ENCODE measurements around the gene EMC8.

Gene EMC8

DNA sequence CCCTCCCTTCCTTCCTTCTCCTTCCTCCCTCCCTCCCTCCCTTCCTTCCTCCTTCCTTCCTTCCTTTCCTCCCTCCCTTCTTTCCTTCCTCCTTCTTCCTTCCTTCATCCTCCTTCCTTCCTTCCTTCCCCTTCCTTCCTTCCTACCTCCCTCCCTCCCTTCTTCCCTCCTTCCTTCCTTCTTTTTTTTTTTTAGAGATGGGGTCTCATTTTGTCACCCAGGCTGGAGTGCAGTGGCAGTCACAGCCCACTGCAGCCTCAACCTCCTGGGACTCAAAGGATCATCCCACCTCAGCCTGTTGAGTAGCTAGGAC is 44.8 kb upstream of the EMC8 start:
- Histone ChIP-seq H3K4me3 (ENCODE audit: insufficient read depth, low read length, poor library complexity, severe bottlenecking) (no peak overlapping the region), H3K27ac (ENCODE audit: low read depth, low read length) (no peak overlapping the region), H3K9me3 (ENCODE audit: insufficient read depth, low read length) (no peaks in the 10 kb centered on the region), H2AFZ (ENCODE audit: low read depth, low read length, severe bottlenecking) (no peak overlapping the region), H3K9ac (ENCODE audit: low read length) (no peak overlapping the region), H3K9me2 (replicated peaks; ENCODE audit: insufficient read depth, low read length) (no peaks in the 10 kb centered on the region), H4K20me1 (ENCODE audit: low read depth, low read length) (no peaks in the 10 kb centered on the region), H3K4me2 (ENCODE audit: low read depth, low read length, poor library complexity, severe bottlenecking) (no peak overlapping the region), H3K36me3 (ENCODE audit: low read length) (no peaks in the 10 kb centered on the region), H3K79me2 (ENCODE audit: insufficient read depth, low read length) (no peaks in the 10 kb centered on the region), H3F3A (ENCODE audit: insufficient read depth) (no peaks in the 10 kb centered on the region), H3K27me3 (ENCODE audit: low read length) (no peaks in the 10 kb centered on the region)
- TF ChIP-seq, protein P1, sequence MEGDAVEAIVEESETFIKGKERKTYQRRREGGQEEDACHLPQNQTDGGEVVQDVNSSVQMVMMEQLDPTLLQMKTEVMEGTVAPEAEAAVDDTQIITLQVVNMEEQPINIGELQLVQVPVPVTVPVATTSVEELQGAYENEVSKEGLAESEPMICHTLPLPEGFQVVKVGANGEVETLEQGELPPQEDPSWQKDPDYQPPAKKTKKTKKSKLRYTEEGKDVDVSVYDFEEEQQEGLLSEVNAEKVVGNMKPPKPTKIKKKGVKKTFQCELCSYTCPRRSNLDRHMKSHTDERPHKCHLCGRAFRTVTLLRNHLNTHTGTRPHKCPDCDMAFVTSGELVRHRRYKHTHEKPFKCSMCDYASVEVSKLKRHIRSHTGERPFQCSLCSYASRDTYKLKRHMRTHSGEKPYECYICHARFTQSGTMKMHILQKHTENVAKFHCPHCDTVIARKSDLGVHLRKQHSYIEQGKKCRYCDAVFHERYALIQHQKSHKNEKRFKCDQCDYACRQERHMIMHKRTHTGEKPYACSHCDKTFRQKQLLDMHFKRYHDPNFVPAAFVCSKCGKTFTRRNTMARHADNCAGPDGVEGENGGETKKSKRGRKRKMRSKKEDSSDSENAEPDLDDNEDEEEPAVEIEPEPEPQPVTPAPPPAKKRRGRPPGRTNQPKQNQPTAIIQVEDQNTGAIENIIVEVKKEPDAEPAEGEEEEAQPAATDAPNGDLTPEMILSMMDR (IDR thresholded peaks at IDR 0.05; ENCODE audit: insufficient read depth, low read length, poor library complexity, severe bottlenecking): no peak
- no peak for TF ChIP-seq EZH2phosphoT487 (conservative IDR thresholded peaks at IDR 0.05; ENCODE audit: low read length)

DNA sequence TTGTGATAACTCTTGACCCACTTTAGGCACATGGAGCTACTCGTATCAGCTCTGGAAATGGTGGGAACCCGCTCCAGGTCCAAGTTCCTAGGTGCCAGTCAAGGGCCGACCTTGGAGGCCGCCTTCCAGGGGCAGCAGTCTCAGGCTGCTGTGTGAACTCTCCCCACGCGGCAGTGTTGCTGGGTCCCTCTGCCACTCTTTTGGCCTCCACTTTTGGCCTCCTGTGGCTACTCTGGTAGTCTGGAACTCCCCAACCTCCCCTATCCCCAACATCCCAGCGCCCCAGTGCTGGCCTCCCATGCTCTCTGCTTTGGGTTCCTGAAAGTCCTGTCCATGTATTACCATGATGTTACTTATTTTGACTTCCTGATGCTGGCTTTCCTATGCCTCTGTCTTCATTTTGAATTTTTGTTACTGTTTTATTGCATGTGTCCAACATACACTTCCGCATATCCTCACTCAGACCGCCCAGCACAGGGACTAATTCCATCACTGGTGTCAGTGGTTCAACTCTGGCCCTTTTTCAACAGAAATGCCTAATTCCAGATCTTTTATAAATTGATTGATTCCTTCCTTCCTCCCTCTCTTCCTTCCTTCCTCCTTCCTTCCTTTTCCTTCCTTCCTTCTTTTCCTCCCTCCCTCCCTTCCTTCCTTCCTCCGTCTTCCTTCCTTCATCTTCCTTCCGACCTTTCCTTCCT is 44.3 kb upstream of the EMC8 start:
- Histone ChIP-seq H3K9ac (ENCODE audit: low read length) (no peak overlapping the region), H3K4me2 (ENCODE audit: low read depth, low read length, poor library complexity, severe bottlenecking) (no peak overlapping the region), H3K27me3 (ENCODE audit: low read length) (no peaks in the 10 kb centered on the region)

DNA sequence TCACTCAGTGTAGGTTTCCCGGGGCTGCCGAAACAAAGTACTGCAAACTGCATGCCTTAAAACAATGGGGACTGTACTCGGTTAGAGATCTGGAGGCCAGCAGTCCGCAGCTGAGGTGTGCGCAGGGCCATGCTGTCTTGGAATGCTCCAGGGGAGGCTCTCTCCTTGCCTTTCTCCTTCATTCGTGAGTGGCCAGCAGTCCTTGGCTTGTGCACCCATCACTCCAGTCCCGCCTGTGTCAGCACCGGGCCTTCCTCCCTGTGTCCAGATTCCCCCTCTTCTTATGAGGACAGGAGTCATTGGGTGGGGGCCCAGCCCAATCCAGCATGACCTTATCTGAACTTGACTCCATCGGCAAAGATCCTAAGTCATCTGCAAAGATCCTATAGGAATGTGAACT is 43.5 kb upstream of the EMC8 start:
- no peak overlapping the region for H3K4me2 ChIP-seq (ENCODE audit: low read depth, low read length, poor library complexity, severe bottlenecking)
- H3K36me3 ChIP-seq (ENCODE audit: low read length): no peaks in the 10 kb centered on the region

More for the DNA sequence above, 44.3 kb upstream of the EMC8 start:
- Histone ChIP-seq H3K27ac (ENCODE audit: low read depth, low read length) (no peak overlapping the region), H3F3A (ENCODE audit: insufficient read depth) (no peaks in the 10 kb centered on the region), H3K36me3 (ENCODE audit: low read length) (no peaks in the 10 kb centered on the region), H3K9me2 (replicated peaks; ENCODE audit: insufficient read depth, low read length) (no peaks in the 10 kb centered on the region), H3K9me3 (ENCODE audit: insufficient read depth, low read length) (no peaks in the 10 kb centered on the region), H3K4me3 (ENCODE audit: insufficient read depth, low read length, poor library complexity, severe bottlenecking) (no peak overlapping the region), H4K20me1 (ENCODE audit: low read depth, low read length) (no peaks in the 10 kb centered on the region), H2AFZ (ENCODE audit: low read depth, low read length, severe bottlenecking) (no peak overlapping the region), H3K79me2 (ENCODE audit: insufficient read depth, low read length) (no peaks in the 10 kb centered on the region)
- TF ChIP-seq, protein P1 (IDR thresholded peaks at IDR 0.05; ENCODE audit: insufficient read depth, low read length, poor library complexity, severe bottlenecking): no peak
- no peak for TF ChIP-seq EZH2phosphoT487 (conservative IDR thresholded peaks at IDR 0.05; ENCODE audit: low read length)

More for the DNA sequence above, 43.5 kb upstream of the EMC8 start:
- no peaks in the 10 kb centered on the region for H3K9me3 ChIP-seq (ENCODE audit: insufficient read depth, low read length)
- no peaks in the 10 kb centered on the region for H3K79me2 ChIP-seq (ENCODE audit: insufficient read depth, low read length)
- no peaks in the 10 kb centered on the region for H3F3A ChIP-seq (ENCODE audit: insufficient read depth)
- no peak overlapping the region for H3K9ac ChIP-seq (ENCODE audit: low read length)
- no peaks in the 10 kb centered on the region for H4K20me1 ChIP-seq (ENCODE audit: low read depth, low read length)
- no peaks in the 10 kb centered on the region for H3K9me2 ChIP-seq (replicated peaks; ENCODE audit: insufficient read depth, low read length)
- H2AFZ ChIP-seq (ENCODE audit: low read depth, low read length, severe bottlenecking): no peak overlapping the region
- no peak overlapping the region for H3K27ac ChIP-seq (ENCODE audit: low read depth, low read length)
- TF ChIP-seq, protein P1 (IDR thresholded peaks at IDR 0.05; ENCODE audit: insufficient read depth, low read length, poor library complexity, severe bottlenecking): no peak
- no peak for TF ChIP-seq EZH2phosphoT487 (conservative IDR thresholded peaks at IDR 0.05; ENCODE audit: low read length)
- no peaks in the 10 kb centered on the region for H3K27me3 ChIP-seq (ENCODE audit: low read length)
- no peak overlapping the region for H3K4me3 ChIP-seq (ENCODE audit: insufficient read depth, low read length, poor library complexity, severe bottlenecking)
